GM06990 (cell line): ENCODE measurements around the gene SWT1.

ENCODE experiments used
- DNase-seq: peaks from one replicate; pipeline ENCODE4 v3.0.0-alpha.2; 2011; ENCODE audit not compliant: insufficient read length; ENCODE audit errors: extremely low read depth
- H3K27me3 ChIP-seq: replicated peaks from 2 replicates; pipeline ENCODE4 v1.6.0; 2011; ENCODE audit warnings: low read length; ENCODE audit not compliant: control insufficient read depth, insufficient read depth
- H3K36me3 ChIP-seq: 2 replicates; pipeline ENCODE4 v1.5.1; 2011; ENCODE audit warnings: low read length; ENCODE audit not compliant: control insufficient read depth, insufficient read depth
- H3K4me3 ChIP-seq: replicated peaks from 2 replicates; pipeline ENCODE4 v1.5.1; 2011; ENCODE audit warnings: low read depth, mild to moderate bottlenecking, control low read depth, low read length
- TF ChIP-seq, protein P1 (sequence below): IDR thresholded peaks from 2 replicates; pipeline ENCODE4 v1.5.1; 2011; ENCODE audit warnings: low read length, control low read depth, mild to moderate bottlenecking, inconsistent platforms; ENCODE audit not compliant: insufficient read depth, poor library complexity, severe bottlenecking

The SWT1 gene

DNA sequence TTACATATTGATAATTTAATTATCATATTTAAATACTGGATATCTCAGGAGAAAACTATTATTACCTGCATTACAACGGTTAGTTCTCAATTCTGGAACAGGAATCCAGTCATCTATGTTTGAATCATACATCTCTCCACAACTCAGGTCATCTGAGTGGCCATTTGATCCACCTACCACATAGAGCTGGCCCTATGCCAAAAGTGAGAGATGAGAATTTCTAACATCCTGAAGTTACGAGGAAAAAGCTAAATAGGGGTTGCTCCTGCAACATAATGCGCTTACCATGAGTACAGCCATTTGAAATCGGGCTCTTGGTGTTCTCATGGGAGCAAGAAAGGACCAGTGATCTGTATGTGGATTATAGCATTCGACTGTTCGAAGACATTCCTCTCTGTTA is 143.2 kb downstream of the SWT1 start:
- Histone ChIP-seq H3K4me3 (no peak overlapping the region), H3K36me3 (peaks cover 17% of the 10 kb centered on the region), H3K27me3 (no peaks in the 10 kb centered on the region)
- DNase-seq = no peak
- TF ChIP-seq, protein P1, sequence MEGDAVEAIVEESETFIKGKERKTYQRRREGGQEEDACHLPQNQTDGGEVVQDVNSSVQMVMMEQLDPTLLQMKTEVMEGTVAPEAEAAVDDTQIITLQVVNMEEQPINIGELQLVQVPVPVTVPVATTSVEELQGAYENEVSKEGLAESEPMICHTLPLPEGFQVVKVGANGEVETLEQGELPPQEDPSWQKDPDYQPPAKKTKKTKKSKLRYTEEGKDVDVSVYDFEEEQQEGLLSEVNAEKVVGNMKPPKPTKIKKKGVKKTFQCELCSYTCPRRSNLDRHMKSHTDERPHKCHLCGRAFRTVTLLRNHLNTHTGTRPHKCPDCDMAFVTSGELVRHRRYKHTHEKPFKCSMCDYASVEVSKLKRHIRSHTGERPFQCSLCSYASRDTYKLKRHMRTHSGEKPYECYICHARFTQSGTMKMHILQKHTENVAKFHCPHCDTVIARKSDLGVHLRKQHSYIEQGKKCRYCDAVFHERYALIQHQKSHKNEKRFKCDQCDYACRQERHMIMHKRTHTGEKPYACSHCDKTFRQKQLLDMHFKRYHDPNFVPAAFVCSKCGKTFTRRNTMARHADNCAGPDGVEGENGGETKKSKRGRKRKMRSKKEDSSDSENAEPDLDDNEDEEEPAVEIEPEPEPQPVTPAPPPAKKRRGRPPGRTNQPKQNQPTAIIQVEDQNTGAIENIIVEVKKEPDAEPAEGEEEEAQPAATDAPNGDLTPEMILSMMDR = no peak

DNA sequence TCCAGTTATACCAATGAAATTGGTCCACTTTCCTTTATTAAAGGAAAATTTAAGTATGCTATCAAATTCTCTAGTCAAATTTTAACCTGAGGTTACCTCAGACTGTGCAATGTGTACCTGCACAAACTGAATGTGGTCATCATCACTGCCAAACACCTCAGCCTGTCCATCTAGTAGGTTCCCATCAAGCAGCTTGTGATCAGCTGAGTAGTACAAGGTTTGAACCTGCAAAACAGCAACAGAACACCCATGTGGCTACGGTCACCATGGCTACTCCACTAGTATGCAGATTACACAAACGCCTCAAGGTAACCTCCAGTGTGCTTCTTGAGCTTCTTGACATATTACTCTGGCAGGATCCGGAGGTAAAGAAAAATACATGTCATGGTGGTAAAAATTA is 148.5 kb downstream of the SWT1 start:
- DNase-seq = no peak
- TF ChIP-seq, protein P1 = no peak
- H3K36me3 ChIP-seq = peaks cover 14% of the 10 kb centered on the region
- H3K27me3 ChIP-seq = no peaks in the 10 kb centered on the region
- no peak overlapping the region for H3K4me3 ChIP-seq

DNA sequence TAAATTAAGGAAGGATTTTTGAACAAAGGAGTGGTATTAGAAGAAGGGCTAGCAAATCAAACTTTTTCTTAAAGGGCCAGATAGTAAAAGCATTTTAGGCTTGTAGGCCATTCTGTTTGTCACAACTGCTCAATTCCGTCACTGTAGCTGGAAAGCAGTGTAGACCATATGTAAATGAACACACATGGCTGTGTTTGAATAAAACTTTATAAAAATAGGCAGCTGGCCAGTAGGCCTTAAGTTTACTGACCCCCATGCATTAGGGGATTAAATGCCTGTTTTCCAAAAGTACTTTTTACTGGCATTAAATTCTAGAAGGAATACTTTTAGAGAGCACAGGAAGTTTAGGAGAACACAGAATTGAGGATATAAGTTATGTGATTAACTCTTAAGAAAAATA is 151.2 kb downstream of the SWT1 start:
- Histone ChIP-seq H3K36me3 (peaks cover 6% of the 10 kb centered on the region), H3K27me3 (no peaks in the 10 kb centered on the region), H3K4me3 (no peak overlapping the region)
- TF ChIP-seq, protein P1 = no peak
- DNase-seq = no peak

DNA sequence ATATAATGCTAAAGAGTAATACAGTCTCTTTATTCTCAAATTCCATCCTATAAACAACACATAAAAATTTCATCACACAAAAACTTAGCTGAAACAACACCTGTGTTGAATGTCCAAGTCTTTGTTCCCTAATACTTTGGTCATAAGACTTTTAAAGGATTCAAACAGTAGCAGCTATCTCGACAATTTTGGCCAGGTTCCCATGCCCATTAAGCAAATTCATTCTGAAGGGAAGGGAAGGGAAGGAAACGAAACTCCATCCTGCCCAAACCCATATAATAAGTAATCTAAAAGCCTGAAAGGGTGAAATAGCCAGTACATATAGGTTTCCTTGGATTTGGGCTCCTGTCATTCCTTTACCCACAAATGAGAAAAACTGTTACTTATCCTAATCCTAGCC is 152.6 kb downstream of the SWT1 start:
- no peak for DNase-seq
- TF ChIP-seq, protein P1 = no peak
- peaks cover 6% of the 10 kb centered on the region for H3K36me3 ChIP-seq
- H3K4me3 ChIP-seq = no peak overlapping the region
- no peaks in the 10 kb centered on the region for H3K27me3 ChIP-seq

DNA sequence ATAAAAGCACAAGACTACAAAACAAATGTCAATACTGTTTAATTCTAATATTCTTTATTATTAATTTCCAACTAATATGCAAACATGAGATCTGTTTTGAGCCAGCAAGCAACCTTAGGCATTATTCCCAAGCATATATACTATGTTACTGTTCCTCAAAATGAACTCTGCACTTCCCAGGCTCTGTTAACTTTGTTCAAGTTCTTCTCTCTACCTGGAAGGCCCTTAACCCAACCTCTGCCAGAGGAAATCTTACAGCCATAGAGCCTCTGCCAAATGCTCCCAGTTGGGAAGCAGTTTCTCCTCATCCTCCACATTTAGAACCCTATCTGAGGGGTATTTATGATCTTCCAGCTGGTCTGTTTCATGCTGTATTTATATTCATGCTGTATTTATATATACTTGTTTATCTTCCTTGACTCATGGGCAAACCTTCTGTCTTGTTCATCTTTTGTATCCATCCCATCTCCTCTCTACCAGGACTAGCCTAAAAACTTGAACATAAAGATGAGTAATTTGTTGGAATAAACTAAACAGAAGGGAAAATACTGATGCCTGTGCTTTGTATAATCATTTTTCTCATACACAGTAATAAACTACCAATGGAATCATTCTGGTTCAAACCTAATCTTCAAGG is 154.7 kb downstream of the SWT1 start:
- TF ChIP-seq, protein P1 = no peak
- no peaks in the 10 kb centered on the region for H3K27me3 ChIP-seq
- no peak overlapping the region for H3K4me3 ChIP-seq
- no peak for DNase-seq
- no peaks in the 10 kb centered on the region; the same call in 1 of the 2 replicates for H3K36me3 ChIP-seq

DNA sequence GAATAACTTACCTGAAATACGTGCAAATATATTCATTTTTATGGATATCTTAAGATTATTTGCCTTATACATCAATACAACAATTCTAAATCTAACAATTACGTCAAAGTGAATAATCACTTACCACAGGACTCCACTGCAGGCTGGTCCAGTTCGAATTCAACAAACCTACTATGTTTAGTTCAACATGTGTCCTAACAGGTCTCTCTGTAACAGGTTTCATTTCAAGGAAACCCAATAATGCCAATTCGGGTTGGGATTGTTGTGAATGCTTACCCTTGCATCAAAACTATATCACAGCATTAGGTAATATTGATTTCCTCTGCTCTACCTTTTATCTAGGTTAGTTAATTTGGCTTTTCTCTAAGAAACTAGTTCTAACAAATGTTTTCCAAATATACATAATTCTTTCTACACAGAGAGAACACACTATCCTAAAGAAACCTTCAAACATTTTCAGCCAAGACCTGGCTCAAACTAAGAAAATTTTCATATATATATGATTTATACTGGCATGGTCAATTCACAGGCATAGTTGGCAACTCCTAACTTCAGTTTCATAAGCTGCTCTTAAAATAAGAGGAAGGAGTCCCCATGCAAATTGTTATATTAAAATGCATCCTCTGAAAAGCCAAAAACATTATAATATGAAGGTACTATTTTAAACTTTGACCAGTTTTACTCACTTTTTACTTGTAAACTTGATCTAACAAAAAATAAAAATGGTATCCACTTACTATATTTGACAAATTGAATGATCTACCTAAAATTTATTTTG is 155.6 kb downstream of the SWT1 start:
- no peaks in the 10 kb centered on the region for H3K27me3 ChIP-seq
- no peak for DNase-seq
- TF ChIP-seq, protein P1 = no peak
- no peak overlapping the region; the same call in 1 of the 2 replicates for H3K4me3 ChIP-seq
- H3K36me3 ChIP-seq = no peaks in the 10 kb centered on the region; the same call in 1 of the 2 replicates
